Breast epithelium (tissue), 4 donors: ENCODE data around the gene CARD14. TPM values are rescaled to one million over a fixed set of nuclear protein-coding genes. Genes with fewer than 3 reads are reported as not detected.
"Not testable (repeated sequence)": the region's sequence is repeated elsewhere in the genome, so short reads cannot be mapped to it uniquely, and the experiment has no call there.

Experiments
- DNase-seq, 2 donors: peaks; one replicate each; pipeline ENCODE4 v3.0.0-alpha.2; 2019; ENCODE audit warnings: low spot score in 2 of 2
- H3K27ac ChIP-seq, 2 donors: fragments of 200-600 bp; sonication (generic) in 1 of 2; one replicate each; pipeline ENCODE4 v1.5.1; 2016 to 2019; ENCODE audit warnings: mild to moderate bottlenecking in 1 of 2
- H3K27me3 ChIP-seq, 2 donors: fragments of 200-600 bp; sonication (generic) in 1 of 2; one replicate each; pipeline versions ENCODE4 v1.5.1 to v1.6.0; 2017 to 2019; ENCODE audit warnings: control low read depth in 1 of 2, mild to moderate bottlenecking in 1 of 2
- H3K36me3 ChIP-seq: fragments of 200-600 bp; one replicate; pipeline ENCODE4 v1.5.1; 2019
- H3K4me1 ChIP-seq, 2 donors: fragments of 200-600 bp; sonication (generic); one replicate each; pipeline ENCODE4 v1.5.1; 2016 to 2019; ENCODE audit warnings: control low read depth in 1 of 2
- H3K4me3 ChIP-seq, 3 donors: fragments of 200-600 bp; sonication (generic); 1 replicate in 2 of 3; 2 replicates in 1 of 3; pipeline ENCODE4 v1.5.1; 2016 to 2019; ENCODE audit warnings: mild to moderate bottlenecking in 3 of 3, moderate library complexity in 2 of 3
- H3K9me3 ChIP-seq, 2 donors: fragments of 200-600 bp; sonication (generic) in 1 of 2; one replicate each; pipeline ENCODE4 v1.5.1; 2016 to 2019; ENCODE audit warnings: control low read depth in 1 of 2
- CTCF ChIP-seq, 3 donors: fragments of 450-650 bp; IDR thresholded peaks; one replicate each; pipeline ENCODE4 v1.5.1; 2016 to 2017; ENCODE audit warnings: antibody characterized with exemption in 3 of 3, mild to moderate bottlenecking in 3 of 3, moderate library complexity in 3 of 3
- POLR2A ChIP-seq: fragments of 450-650 bp; IDR thresholded peaks from one replicate; pipeline ENCODE4 v1.6.1; 2016; ENCODE audit warnings: antibody characterized with exemption, mild to moderate bottlenecking, moderate library complexity
- POLR2AphosphoS5 ChIP-seq, 3 donors: sonication (generic); formaldehyde crosslinking; IDR thresholded peaks; one replicate each; pipeline ENCODE4 v1.6.1; 2017; ENCODE audit warnings: antibody characterized with exemption in 3 of 3
- intact Hi-C: fragments of 100-400 bp; cut with DNase I; formaldehyde crosslinking; loops from one replicate; pipeline ENCODE4 v1.15.1; 2023; ENCODE audit warnings: low total_unique reads
- total RNA-seq, 3 donors: library from RNA; depleted of rRNA; stranded (reverse); fragments of >200 nt; gene quantifications; one replicate each; pipeline ENCODE4 v1.1.0, GENCODE V29; 2016

Gene CARD14
- total RNA-seq, 3 donors from 2014 or later, result 0.32 to 13.8 (median 9.4) TPM

GRCh38 chr17:80195141-80195540 is 25.3 kb downstream of the CARD14 start:
- DNase-seq, result no peak
- H3K4me1 ChIP-seq, result no peaks in the 10 kb centered on the region
- no peak overlapping the region for H3K27ac ChIP-seq
- no peaks in the 10 kb centered on the region for H3K27me3 ChIP-seq
- intact Hi-C loops, result loop anchor here (10.0 kb wide), 1 partner anchor 60 kb away; no protein-coding TSS in a partner anchor
- TF ChIP-seq POLR2A, result no peak
- TF ChIP-seq POLR2AphosphoS5 (IDR thresholded peaks at IDR 0.05), result no peak
- TF ChIP-seq CTCF (IDR thresholded peaks at IDR 0.05), result no peak
- H3K9me3 ChIP-seq, result no peaks in the 10 kb centered on the region
- H3K36me3 ChIP-seq, result no peaks in the 10 kb centered on the region
- H3K4me3 ChIP-seq, result no peak overlapping the region

GRCh38 chr17:80195671-80196529 is 26.1 kb downstream of the CARD14 start:
- no peaks in the 10 kb centered on the region for H3K9me3 ChIP-seq
- intact Hi-C loops, result loop anchor here (10.0 kb wide), 1 partner anchor 59 kb away; no protein-coding TSS in a partner anchor
- DNase-seq, result no peak
- TF ChIP-seq POLR2A, result no peak
- TF ChIP-seq CTCF (IDR thresholded peaks at IDR 0.05), result peak; percentile 53 to 77 (median 65)
- no peaks in the 10 kb centered on the region for H3K27me3 ChIP-seq
- H3K36me3 ChIP-seq, result no peaks in the 10 kb centered on the region
- no peak overlapping the region for H3K4me3 ChIP-seq
- no peak overlapping the region for H3K27ac ChIP-seq
- no peaks in the 10 kb centered on the region for H3K4me1 ChIP-seq

DNA sequence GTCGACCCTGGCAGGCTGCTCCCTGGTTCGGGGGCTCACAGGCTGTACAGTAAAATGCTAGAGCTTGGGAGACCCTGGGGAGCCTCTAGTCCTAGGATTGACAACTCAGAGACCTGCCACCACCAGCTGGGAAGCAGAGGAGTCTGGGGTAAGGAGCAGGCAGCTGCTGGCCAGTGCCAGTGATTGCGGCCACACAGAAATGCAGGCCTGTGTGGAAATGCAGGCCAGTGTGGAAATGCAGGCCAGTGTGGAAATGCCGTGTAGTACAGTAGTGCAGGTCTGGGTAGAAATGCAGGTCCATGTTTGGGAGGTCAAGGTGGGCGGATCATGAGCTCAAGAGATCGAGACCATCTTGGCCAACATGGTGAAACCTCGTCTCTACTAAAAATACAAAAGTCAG is 26.8 kb downstream of the CARD14 start:
- no peaks in the 10 kb centered on the region for H3K4me1 ChIP-seq
- no peaks in the 10 kb centered on the region for H3K27me3 ChIP-seq
- no peak overlapping the region for H3K4me3 ChIP-seq
- H3K9me3 ChIP-seq, result no peaks in the 10 kb centered on the region
- H3K27ac ChIP-seq, result no peak overlapping the region
- TF ChIP-seq CTCF (IDR thresholded peaks at IDR 0.05), result no peak
- no peak for TF ChIP-seq POLR2A
- TF ChIP-seq POLR2AphosphoS5 (IDR thresholded peaks at IDR 0.05), result no peak
- intact Hi-C loops, result loop anchor here (10.0 kb wide), 1 partner anchor 58 kb away; no protein-coding TSS in a partner anchor
- no peaks in the 10 kb centered on the region for H3K36me3 ChIP-seq
- no peak for DNase-seq

- no peak overlapping the region for H3K27ac ChIP-seq
- TF ChIP-seq POLR2A, result no peak
- TF ChIP-seq CTCF (IDR thresholded peaks at IDR 0.05), result no peak
- TF ChIP-seq POLR2AphosphoS5 (IDR thresholded peaks at IDR 0.05), result no peak
- H3K4me3 ChIP-seq, result no peak overlapping the region
- no peak for DNase-seq
- intact Hi-C loops, result loop anchor here (10.0 kb wide), 1 partner anchor 57 kb away; no protein-coding TSS in a partner anchor
- H3K36me3 ChIP-seq, result no peaks in the 10 kb centered on the region
- no peaks in the 10 kb centered on the region for H3K9me3 ChIP-seq
- no peaks in the 10 kb centered on the region for H3K4me1 ChIP-seq
- no peaks in the 10 kb centered on the region for H3K27me3 ChIP-seq
Observed at GRCh38 chr17:80198144-80198661, 28.4 kb downstream of the CARD14 start.

GRCh38 chr17:80199295-80199694 is 29.5 kb downstream of the CARD14 start:
- H3K36me3 ChIP-seq, DNase-seq, H3K4me1 ChIP-seq, H3K9me3 ChIP-seq, H3K4me3 ChIP-seq, H3K27me3 ChIP-seq, H3K27ac ChIP-seq: not testable (repeated sequence)
- intact Hi-C loops, result loop anchor here (10.0 kb wide), 1 partner anchor 56 kb away; no protein-coding TSS in a partner anchor
